ENCODE results near the gene PKD1.

The PKD1 gene

GRCh38 chr16:2135770-2136490, at the start of gene PKD1:
Gene PKD1 (minus strand): TSS chr16:2135898. CDS start chr16:2135689, 209 bp downstream.
- peak; percentile 100 for DNase-seq

GRCh38 chr16:2184962-2185361, 49.3 kb upstream of the PKD1 start:
- DNase-seq = no peak

GRCh38 chr16:2184346-2184745, 48.6 kb upstream of the PKD1 start:
- no peak for DNase-seq

- DNase-seq = no peak
These were observed 48.0 kb upstream of the PKD1 start for GRCh38 chr16:2183671-2184070.

GRCh38 chr16:2181952-2182351, 46.3 kb upstream of the PKD1 start:
- DNase-seq = no peak

GRCh38 chr16:2180962-2181923, 45.5 kb upstream of the PKD1 start:
- DNase-seq = no peak

GRCh38 chr16:2180461-2180860, 44.8 kb upstream of the PKD1 start:
- no peak for DNase-seq

- DNase-seq = no peak
These were observed 43.9 kb upstream of the PKD1 start for GRCh38 chr16:2179576-2179975.

- no peak for DNase-seq
These were observed 43.4 kb upstream of the PKD1 start for GRCh38 chr16:2179107-2179501.

- peak; percentile 65 for DNase-seq
These were observed 42.8 kb upstream of the PKD1 start for GRCh38 chr16:2178321-2179106.

- DNase-seq = no peak
These were observed 41.9 kb upstream of the PKD1 start for GRCh38 chr16:2177561-2177960.

- no peak for DNase-seq
These were observed 41.4 kb upstream of the PKD1 start for GRCh38 chr16:2177101-2177500.

GRCh38 chr16:2176047-2176446, 40.3 kb upstream of the PKD1 start:
- DNase-seq = no peak

GRCh38 chr16:2175454-2175853, 39.8 kb upstream of the PKD1 start:
- DNase-seq = no peak

GRCh38 chr16:2174396-2175131, 38.9 kb upstream of the PKD1 start:
- DNase-seq = no peak

GRCh38 chr16:2173916-2174315, 38.2 kb upstream of the PKD1 start:
- no peak for DNase-seq

- DNase-seq = no peak
These were observed 37.7 kb upstream of the PKD1 start for GRCh38 chr16:2173366-2173765.

GRCh38 chr16:2172688-2173335, 37.1 kb upstream of the PKD1 start:
- DNase-seq = no peak

GRCh38 chr16:2171601-2172178, 36.0 kb upstream of the PKD1 start:
- DNase-seq = no peak

- DNase-seq = no peak
These were observed 35.1 kb upstream of the PKD1 start for GRCh38 chr16:2170587-2171435.

GRCh38 chr16:2170080-2170479, 34.4 kb upstream of the PKD1 start:
- DNase-seq = no peak

Measured in stimulated activated CD8-positive, alpha-beta memory T cell treated with anti-CD3 and anti-CD28 coated beads, Interleukin-4, amount 100 ng/mL, for 48 hours (primary cell).